ENCODE results near the gene NOL4L.

Gene NOL4L

DNA sequence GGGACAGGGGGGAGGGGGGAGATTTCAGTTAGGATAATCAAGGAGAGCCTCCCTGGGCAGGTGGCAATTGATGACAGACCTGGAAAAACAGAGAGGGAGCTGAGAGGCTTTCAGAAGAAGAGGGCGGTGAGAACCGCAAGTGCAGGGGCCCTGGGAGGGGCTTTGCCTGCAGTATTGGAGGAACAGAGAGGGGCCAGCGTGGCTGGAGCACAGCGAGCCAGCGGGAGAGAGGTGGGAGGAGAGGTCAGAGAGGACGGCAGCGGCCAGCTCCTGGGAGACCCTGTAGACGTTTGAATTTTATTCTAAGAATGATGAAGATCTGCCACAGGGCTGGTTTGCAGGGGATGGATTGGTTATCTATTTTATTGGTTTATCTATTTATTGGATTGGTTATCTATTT is 34.5 kb upstream of the NOL4L start:
- Histone ChIP-seq H3K4me3 (no peak overlapping the region), H3K36me3 (ENCODE audit: insufficient read depth, low read length) (no peaks in the 10 kb centered on the region), H3K27ac (no peak overlapping the region), H3K9me3 (ENCODE audit: low read depth, low read length) (no peaks in the 10 kb centered on the region), H3K9ac (ENCODE audit: insufficient read length) (no peak overlapping the region)
- DNase-seq (ENCODE audit: low read depth, low spot score) = no peak
- no peak for TF ChIP-seq FOXP2 (optimal IDR thresholded peaks at IDR 0.05; ENCODE audit: control extremely low read depth, extremely low read length, insufficient read depth)
- no peak for TF ChIP-seq POLR2AphosphoS5 (IDR thresholded peaks at IDR 0.05; ENCODE audit: borderline replicate concordance, low read depth, low read length)
- TF ChIP-seq EZH2 (IDR thresholded peaks at IDR 0.05) = no peak

DNA sequence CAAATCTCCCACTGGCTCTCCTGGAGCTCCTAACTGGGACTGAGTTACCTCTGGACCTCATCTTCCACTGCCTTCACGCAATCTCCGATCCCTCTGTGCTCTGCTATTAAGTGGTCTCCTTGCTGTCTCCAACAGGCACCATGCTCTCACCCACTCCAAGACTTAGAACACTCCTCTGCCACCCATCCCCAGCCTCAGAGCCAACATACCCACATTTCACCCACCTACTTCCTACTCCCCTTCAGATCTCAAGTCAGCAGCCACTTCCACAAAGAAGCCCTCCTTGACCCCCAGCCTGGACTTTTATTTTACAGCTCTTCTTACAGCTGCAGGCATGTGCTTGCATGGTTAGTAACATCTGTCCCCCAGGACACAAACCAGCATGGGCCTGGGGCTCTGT is 29.6 kb upstream of the NOL4L start:
- no peak for DNase-seq (ENCODE audit: low read depth, low spot score)
- TF ChIP-seq FOXP2 (optimal IDR thresholded peaks at IDR 0.05; ENCODE audit: control extremely low read depth, extremely low read length, insufficient read depth) (no peak), EZH2 (IDR thresholded peaks at IDR 0.05) (no peak), POLR2AphosphoS5 (IDR thresholded peaks at IDR 0.05; ENCODE audit: borderline replicate concordance, low read depth, low read length) (no peak)
- H3K9ac ChIP-seq (ENCODE audit: insufficient read length) = no peak overlapping the region

DNA sequence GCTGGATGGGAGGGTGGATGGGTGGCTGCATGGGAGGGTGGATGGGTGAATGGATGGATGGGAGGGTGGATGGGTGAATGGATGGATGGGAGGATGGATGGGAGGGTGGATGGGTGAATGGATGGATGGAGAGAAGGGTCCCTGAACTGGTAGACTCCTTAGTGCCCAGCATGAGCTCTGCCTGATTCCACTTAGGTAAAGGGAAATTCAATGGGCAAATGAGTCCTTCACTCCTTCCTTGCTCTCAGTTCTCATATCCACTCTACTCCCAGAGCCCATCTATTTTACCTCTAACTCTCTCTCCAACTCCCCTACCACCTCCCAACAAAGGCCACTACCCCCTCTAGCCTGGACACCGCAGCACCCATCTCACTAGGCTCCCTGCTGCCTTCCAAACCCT is 29.2 kb upstream of the NOL4L start:
- TF ChIP-seq FOXP2 (optimal IDR thresholded peaks at IDR 0.05; ENCODE audit: control extremely low read depth, extremely low read length, insufficient read depth) = no peak
- TF ChIP-seq POLR2AphosphoS5 (IDR thresholded peaks at IDR 0.05; ENCODE audit: borderline replicate concordance, low read depth, low read length) = no peak
- no peak for TF ChIP-seq EZH2 (IDR thresholded peaks at IDR 0.05)
- Histone ChIP-seq H3K36me3 (ENCODE audit: insufficient read depth, low read length) (no peaks in the 10 kb centered on the region), H3K9me3 (ENCODE audit: low read depth, low read length) (no peaks in the 10 kb centered on the region), H3K4me3 (no peak overlapping the region), H3K27ac (no peak overlapping the region), H3K9ac (ENCODE audit: insufficient read length) (no peak overlapping the region)
- DNase-seq (ENCODE audit: low read depth, low spot score) = no peak

More for the DNA sequence above, 29.6 kb upstream of the NOL4L start:
- Histone ChIP-seq H3K36me3 (ENCODE audit: insufficient read depth, low read length) (no peaks in the 10 kb centered on the region), H3K27ac (no peak overlapping the region), H3K4me3 (no peak overlapping the region), H3K9me3 (ENCODE audit: low read depth, low read length) (no peaks in the 10 kb centered on the region)

DNA sequence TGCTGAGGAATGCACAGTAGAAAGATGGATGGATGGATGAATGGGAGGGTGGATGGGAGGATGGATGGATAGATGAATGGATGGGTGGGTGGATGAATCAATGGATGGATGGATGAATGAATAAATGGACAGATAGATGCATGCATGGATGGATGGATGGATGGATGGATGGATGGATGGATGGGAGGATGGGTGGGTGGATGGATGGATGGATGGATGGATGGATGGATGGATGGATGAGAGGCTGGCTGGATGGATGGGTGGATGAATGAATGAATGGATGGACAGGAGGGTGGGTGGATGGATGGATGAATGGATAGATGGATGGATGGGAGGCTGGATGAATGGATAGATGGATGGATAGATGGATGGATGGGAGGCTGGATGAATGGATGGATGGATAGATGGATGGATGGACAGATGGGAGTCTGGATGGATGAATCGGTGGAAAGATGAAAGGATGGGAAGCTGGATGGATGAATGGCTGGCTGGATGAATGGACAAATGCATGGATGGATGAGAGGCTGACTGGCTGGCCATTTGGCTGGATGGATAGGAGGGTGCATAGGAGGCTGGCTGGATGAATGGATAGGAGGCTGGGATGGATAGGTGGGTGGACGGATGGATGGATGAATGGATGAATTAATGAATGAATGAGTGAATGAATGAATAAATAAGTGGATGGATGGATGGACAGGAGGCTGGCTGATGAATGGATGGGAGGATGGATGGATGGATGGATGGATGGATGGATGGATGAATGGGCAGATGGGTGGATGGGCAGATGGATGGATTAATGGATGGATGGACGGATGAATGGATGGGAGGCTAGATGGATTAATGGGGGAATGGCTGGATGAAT is 28.3 kb upstream of the NOL4L start:
- Histone ChIP-seq H3K36me3 (ENCODE audit: insufficient read depth, low read length) (no peaks in the 10 kb centered on the region), H3K9me3 (ENCODE audit: low read depth, low read length) (no peaks in the 10 kb centered on the region), H3K4me3 (no peak overlapping the region), H3K9ac (ENCODE audit: insufficient read length) (no peak overlapping the region), H3K27ac (no peak overlapping the region)
- TF ChIP-seq FOXP2 (optimal IDR thresholded peaks at IDR 0.05; ENCODE audit: control extremely low read depth, extremely low read length, insufficient read depth) = no peak
- no peak for TF ChIP-seq POLR2AphosphoS5 (IDR thresholded peaks at IDR 0.05; ENCODE audit: borderline replicate concordance, low read depth, low read length)
- no peak for TF ChIP-seq EZH2 (IDR thresholded peaks at IDR 0.05)
- no peak for DNase-seq (ENCODE audit: low read depth, low spot score)

DNA sequence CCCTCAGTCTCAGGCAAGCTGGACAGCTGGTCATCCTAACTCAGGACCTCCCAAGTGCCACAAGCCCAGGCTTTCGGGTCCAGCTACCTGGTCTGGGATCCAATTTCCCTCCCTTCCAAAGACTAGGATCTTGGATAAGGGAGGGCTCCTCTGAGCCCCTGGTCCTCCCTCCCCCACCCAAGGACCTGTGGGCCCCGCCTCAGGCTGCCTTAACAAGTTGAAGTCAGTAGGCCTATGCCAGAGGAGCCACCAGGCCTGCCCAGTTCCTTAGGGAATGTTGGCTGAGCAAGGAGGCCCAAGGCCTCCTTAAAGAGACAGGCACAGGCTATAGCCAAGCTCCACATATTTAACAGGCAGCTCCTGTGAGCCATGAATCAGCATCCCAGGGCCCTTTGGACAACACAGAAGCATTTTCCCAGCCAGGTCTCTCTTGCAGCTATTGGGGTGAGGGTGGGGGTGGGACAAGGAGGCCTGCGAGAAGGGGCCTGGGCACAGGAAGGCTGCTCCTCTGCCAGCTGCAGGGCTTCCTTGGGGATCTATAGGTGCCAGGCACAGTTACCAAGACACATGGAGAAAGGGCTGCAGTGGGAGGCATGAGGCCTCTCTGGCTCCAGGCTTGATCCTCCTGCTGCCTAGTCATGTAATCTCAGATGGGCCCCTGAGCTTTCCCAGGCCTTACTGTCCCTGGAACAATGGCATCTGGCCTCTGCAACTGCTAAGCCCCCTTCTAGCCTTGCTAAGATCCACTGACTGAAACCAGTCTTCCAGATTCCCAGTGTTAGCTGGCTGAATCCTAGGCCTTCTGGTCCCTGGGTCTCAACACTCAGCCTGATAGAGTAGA is 27.4 kb upstream of the NOL4L start:
- no peak for DNase-seq (ENCODE audit: low read depth, low spot score)
- no peaks in the 10 kb centered on the region for H3K36me3 ChIP-seq (ENCODE audit: insufficient read depth, low read length)
- H3K27ac ChIP-seq = no peak overlapping the region
- no peak overlapping the region for H3K9ac ChIP-seq (ENCODE audit: insufficient read length)
- no peaks in the 10 kb centered on the region for H3K9me3 ChIP-seq (ENCODE audit: low read depth, low read length)
- no peak for TF ChIP-seq POLR2AphosphoS5 (IDR thresholded peaks at IDR 0.05; ENCODE audit: borderline replicate concordance, low read depth, low read length)
- TF ChIP-seq EZH2 (IDR thresholded peaks at IDR 0.05) = no peak
- TF ChIP-seq FOXP2 (optimal IDR thresholded peaks at IDR 0.05; ENCODE audit: control extremely low read depth, extremely low read length, insufficient read depth) = no peak
- no peak overlapping the region for H3K4me3 ChIP-seq

DNA sequence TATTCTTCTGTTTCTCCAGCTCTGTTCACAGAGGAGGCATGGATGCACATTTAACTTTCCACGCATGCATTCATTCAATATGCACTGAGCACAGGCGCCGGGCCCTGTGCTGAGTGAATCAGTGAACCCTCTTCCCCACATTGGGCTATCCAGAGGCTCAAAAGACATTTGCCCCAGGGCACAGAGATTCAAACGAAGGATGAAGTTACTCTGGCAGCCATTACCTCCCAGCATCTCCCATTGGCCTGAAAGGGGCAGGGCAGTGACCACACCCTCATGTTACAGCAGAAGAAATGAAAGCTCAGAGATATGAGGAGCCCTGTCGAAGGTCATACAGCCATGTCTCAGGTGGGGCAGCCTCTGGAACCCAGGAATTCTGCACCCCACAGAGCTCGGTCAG is 26.7 kb upstream of the NOL4L start:
- no peaks in the 10 kb centered on the region for H3K9me3 ChIP-seq (ENCODE audit: low read depth, low read length)
- no peak for DNase-seq (ENCODE audit: low read depth, low spot score)
- no peak for TF ChIP-seq FOXP2 (optimal IDR thresholded peaks at IDR 0.05; ENCODE audit: control extremely low read depth, extremely low read length, insufficient read depth)
- no peak overlapping the region for H3K4me3 ChIP-seq
- no peak overlapping the region for H3K27ac ChIP-seq
- H3K36me3 ChIP-seq (ENCODE audit: insufficient read depth, low read length) = no peaks in the 10 kb centered on the region
- H3K9ac ChIP-seq (ENCODE audit: insufficient read length) = no peak overlapping the region

DNA sequence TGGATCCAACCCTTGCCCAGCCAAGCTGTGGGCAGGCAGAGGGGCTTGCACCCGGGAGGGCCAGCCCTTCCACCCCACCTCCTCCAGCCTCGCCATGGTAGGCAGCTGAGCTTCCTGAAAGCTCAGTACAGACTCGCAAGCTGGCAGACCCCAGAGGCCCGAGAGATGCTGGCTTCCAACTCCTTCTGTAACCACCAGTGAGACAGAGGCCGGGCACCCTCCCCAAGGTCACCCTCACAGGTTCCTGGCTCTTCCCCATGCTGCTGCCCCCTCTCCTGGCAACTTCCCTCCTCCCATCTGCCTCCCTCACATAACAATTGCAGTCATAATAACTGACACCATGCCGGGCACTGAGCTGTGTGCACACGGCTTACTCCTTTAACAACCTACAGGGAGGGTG is 26.2 kb upstream of the NOL4L start:
- Histone ChIP-seq H3K9ac (ENCODE audit: insufficient read length) (no peak overlapping the region), H3K27ac (no peak overlapping the region), H3K4me3 (no peak overlapping the region), H3K9me3 (ENCODE audit: low read depth, low read length) (no peaks in the 10 kb centered on the region), H3K36me3 (ENCODE audit: insufficient read depth, low read length) (no peaks in the 10 kb centered on the region)
- no peak for TF ChIP-seq FOXP2 (optimal IDR thresholded peaks at IDR 0.05; ENCODE audit: control extremely low read depth, extremely low read length, insufficient read depth)
- TF ChIP-seq EZH2 (IDR thresholded peaks at IDR 0.05) = no peak
- no peak for TF ChIP-seq POLR2AphosphoS5 (IDR thresholded peaks at IDR 0.05; ENCODE audit: borderline replicate concordance, low read depth, low read length)
- no peak for DNase-seq (ENCODE audit: low read depth, low spot score)

DNA sequence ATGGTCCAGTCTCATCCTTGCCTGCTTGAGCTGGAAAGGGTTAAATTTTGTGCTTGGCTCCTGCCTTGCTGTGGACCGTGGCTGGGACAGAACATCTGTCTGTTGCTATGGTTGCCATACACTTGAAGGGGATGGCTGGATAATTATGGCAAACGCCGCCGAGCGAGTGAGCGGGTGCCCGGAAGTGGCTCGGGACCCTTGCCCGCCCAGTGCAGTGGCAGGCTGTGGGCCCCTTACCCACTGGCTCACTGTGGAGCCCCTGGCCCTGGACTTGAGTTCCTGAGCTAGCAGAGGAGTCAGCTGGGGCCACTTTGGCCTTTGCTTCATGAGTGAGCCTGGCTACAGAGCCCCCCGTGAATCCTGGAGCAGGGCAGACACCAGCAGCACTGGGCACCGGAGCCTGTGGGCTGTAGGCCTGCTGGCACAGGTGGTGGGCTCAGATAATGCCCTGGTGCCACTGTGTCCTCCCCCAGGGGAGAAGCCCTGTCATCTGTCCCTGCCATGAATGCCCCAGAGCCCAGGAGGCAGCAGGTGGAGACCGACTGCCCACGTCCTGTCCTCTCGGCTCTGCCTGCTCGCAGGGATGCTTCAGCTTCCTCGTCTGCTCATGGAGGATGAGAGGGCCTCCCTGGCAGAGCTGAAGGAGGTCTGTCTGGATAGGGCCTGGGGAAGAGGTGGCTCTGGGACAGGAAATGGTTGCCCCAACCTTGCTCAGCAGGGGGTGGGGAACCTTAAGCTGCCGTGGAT is 25.5 kb upstream of the NOL4L start:
- TF ChIP-seq FOXP2 (optimal IDR thresholded peaks at IDR 0.05; ENCODE audit: control extremely low read depth, extremely low read length, insufficient read depth) (no peak), EZH2 (IDR thresholded peaks at IDR 0.05) (no peak), POLR2AphosphoS5 (IDR thresholded peaks at IDR 0.05; ENCODE audit: borderline replicate concordance, low read depth, low read length) (no peak)
- Histone ChIP-seq H3K27ac (no peak overlapping the region), H3K36me3 (ENCODE audit: insufficient read depth, low read length) (no peaks in the 10 kb centered on the region), H3K9ac (ENCODE audit: insufficient read length) (no peak overlapping the region), H3K9me3 (ENCODE audit: low read depth, low read length) (no peaks in the 10 kb centered on the region), H3K4me3 (no peak overlapping the region)
- no peak for DNase-seq (ENCODE audit: low read depth, low spot score)
